BJ (cell line): ENCODE measurements around the gene AMT. TPM values are rescaled to one million over a fixed set of nuclear protein-coding genes. Genes with fewer than 3 reads are reported as not detected.
A peak's percentile ranks its signal among the peaks of the same experiment; 100 is the strongest.

ENCODE experiments used
- CTCF ChIA-PET: fragments of 350-600 bp; formaldehyde crosslinking; extraction: SDS; loops from one replicate; lab custom pipeline; 2021; ENCODE audit warnings: antibody characterized with exemption, inconsistent platforms; lab: Yijun Ruan, JAX
- POLR2A ChIA-PET: fragments of 300-600 bp; sonication (Branson Sonifier 250); formaldehyde crosslinking; extraction: SDS; loops from one replicate; lab custom pipeline; 2021; ENCODE audit warnings: antibody characterized with exemption; lab: Charles Lee
- DNase-seq: peaks from one replicate; pipeline ENCODE4 v3.0.0-alpha.2; 2011; ENCODE audit warnings: low read depth
- H3K27me3 ChIP-seq: 2 replicates; pipeline ENCODE4 v1.6.0; 2011; ENCODE audit warnings: low read length; ENCODE audit not compliant: control insufficient read depth, insufficient read depth
- H3K36me3 ChIP-seq: 2 replicates; pipeline ENCODE4 v1.5.1; 2011; ENCODE audit warnings: low read length; ENCODE audit not compliant: control insufficient read depth, insufficient read depth
- H3K4me3 ChIP-seq: 2 replicates; pipeline ENCODE4 v1.5.1; 2011; ENCODE audit warnings: low read depth, mild to moderate bottlenecking, control low read depth, low read length
- CTCF ChIP-seq: IDR thresholded peaks from 2 replicates; pipeline ENCODE4 v1.5.1; 2011; ENCODE audit warnings: low read depth, mild to moderate bottlenecking, control low read depth, inconsistent platforms, low read length, moderate library complexity; ENCODE audit not compliant: insufficient read depth
- polyA plus RNA-seq: library from polyadenylated mRNA; depleted of rRNA; stranded (reverse); fragments of >200 nt; gene quantifications from 2 replicates; pipeline ENCODE4 v1.2.3, GENCODE V29; 2011

The AMT gene
- polyA plus RNA-seq, 1 experiment, result 9.1 TPM

DNA sequence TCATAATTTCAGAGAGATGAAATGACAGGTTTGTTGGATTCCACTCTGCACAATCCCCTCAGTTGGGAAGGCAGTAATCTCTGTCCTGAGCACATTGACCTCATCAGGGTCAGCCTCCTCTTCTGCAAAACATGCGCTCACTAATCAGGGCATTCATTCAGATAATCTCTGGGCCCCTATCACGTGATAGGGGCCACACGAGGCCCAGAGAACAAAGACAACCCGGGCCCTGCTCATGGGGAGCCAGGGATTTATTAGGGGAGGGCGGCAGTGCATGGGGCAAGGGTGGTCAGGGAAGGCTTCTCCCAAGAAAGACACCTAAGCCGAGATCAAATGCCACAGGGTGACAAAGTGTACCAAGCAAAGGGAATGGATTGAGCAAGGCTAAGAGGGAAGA, 8.9 kb downstream of the AMT start:
- no peaks in the 10 kb centered on the region for H3K27me3 ChIP-seq
- peaks cover 11% of the 10 kb centered on the region for H3K36me3 ChIP-seq
- no peak overlapping the region for H3K4me3 ChIP-seq
- POLR2A ChIA-PET, result no interaction called here
- DNase-seq, result no peak
- CTCF ChIA-PET, result interaction anchor here (1.0 to 1.1 kb wide), 2 partner anchors 36 to 86 kb away, joined by 3 read pairs; no protein-coding TSS in a partner anchor
- no peak for TF ChIP-seq CTCF

DNA sequence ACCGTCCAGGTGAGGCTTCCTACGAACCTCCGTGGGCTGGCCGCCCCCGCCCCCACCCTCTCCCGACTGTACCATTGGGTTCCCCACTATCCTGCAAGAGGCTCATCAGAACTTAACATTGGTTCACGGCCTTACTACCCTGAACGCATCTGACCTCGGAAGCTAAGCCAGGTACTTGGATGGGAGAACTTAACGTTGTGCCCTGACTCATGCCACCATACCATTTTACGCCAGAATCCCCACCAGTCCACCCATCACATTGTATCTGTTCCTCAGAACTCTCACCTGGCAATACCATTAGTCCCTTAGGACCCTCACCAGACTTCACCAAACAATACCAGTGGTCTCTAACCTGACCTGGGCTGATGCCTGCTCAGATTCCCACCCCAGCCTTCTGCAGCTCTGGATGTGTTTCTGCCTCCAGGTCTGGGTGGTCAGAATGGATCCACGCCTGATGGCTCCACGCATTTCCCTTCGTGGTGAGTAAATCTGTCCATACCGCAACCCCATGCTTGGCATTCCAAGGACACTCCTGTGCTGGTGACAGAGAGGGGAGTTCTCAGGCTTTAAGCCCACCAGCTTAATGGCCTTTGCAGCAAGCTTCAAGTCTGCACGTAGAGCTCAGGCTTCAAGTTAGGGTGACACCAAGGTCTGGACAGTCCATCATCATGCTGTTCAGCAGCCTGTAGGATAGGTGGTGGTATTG, 9.5 kb downstream of the AMT start:
- POLR2A ChIA-PET, result no interaction called here
- H3K4me3 ChIP-seq, result peak overlapping the region; percentile 75
- no peak for TF ChIP-seq CTCF
- H3K27me3 ChIP-seq, result no peaks in the 10 kb centered on the region
- CTCF ChIA-PET, result interaction anchor here (1.0 to 1.4 kb wide), 3 partner anchors 25 to 86 kb away, joined by 3 read pairs; no protein-coding TSS in a partner anchor
- H3K36me3 ChIP-seq, result peaks cover 11% of the 10 kb centered on the region
- DNase-seq, result no peak

DNA sequence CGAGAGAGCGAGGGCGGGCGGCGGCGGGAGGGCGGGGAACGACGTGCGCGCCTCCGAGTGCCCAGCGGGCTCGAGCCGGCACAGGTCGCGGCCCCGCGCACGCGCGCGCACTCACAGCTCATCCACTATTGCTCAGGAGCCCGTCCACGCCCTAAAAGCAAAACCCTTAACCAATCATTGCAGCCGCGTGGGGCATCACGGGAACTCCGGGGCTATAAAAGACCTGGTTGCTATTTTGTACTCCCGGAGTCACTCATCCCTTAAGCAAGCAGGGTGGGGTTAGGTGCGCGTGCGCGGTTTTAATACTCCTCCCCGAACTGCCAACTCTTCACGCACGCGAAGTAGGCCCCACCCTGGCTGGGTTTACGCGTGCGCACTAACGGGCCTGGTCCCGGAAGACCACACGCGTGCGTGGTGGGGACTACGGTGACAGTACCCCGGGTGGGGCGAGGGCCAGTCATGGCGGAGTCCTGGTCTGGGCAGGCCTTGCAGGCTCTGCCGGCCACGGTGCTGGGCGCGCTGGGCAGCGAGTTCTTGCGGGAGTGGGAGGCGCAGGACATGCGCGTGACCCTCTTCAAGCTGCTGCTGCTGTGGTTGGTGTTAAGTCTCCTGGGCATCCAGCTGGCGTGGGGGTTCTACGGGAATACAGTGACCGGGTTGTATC, 10.2 kb downstream of the AMT start, which contains the start of the genes RHOA and TCTA:
Gene RHOA (minus strand): TSS at position 9 of the 664 bp plus-strand sequence. CDS start 36,387 bp downstream, outside the sequence.
Gene TCTA (plus strand): TSS at position 456 of the 664 bp plus-strand sequence. CDS start 4 bp downstream, at position 460.
- peak within 1 kb of the TSS; percentile 81 for H3K4me3 ChIP-seq
- no peak for TF ChIP-seq CTCF
- ChIA-PET CTCF (interaction anchor here (0.9 to 1.4 kb wide), 2 partner anchors 24 to 72 kb away, joined by 3 to 5 read pairs; partner anchors contain the start of gene USP4), POLR2A (interaction anchor here (0.6 to 0.8 kb wide), 4 partner anchors 16 to 306 kb away, joined by 3 to 6 read pairs (median 4); partner anchors contain the start of gene NICN1)
- peak; percentile 100 for DNase-seq
- peaks cover 9% of the 10 kb centered on the region for H3K36me3 ChIP-seq
- H3K27me3 ChIP-seq, result no peaks in the 10 kb centered on the region

- no peak for DNase-seq
- CTCF ChIA-PET, result interaction anchor here (0.9 to 1.4 kb wide), 2 partner anchors 23 to 71 kb away, joined by 3 to 5 read pairs; partner anchors contain the start of gene USP4
- TF ChIP-seq CTCF, result no peak
- H3K4me3 ChIP-seq, result peak overlapping the region; percentile 81
- POLR2A ChIA-PET, result interaction anchor here (0.6 to 0.8 kb wide), 4 partner anchors 17 to 306 kb away, joined by 3 to 6 read pairs (median 4); partner anchors contain the start of gene NICN1
- peaks cover 4% of the 10 kb centered on the region for H3K36me3 ChIP-seq
- no peaks in the 10 kb centered on the region for H3K27me3 ChIP-seq
Observed at GRCh38 chr3:49411535-49411967, 10.7 kb downstream of the AMT start.
